GM19328 (cell line): ENCODE results near the gene HP1BP3.

Experiments used
- ATAC-seq: cut with Tn5 transposase; IDR thresholded peaks from one replicate; pipeline ENCODE4 v1.9.1; 2021; ENCODE audit warnings: mild to moderate bottlenecking, moderate library complexity; ENCODE audit not compliant: unreplicated experiment

Gene HP1BP3

GRCh38 chr1:20715406-20715805 is 71.7 kb downstream of the HP1BP3 start:
- ATAC-seq, result no peak

- no peak for ATAC-seq
Observed at GRCh38 chr1:20713440-20713839, 73.7 kb downstream of the HP1BP3 start.

DNA sequence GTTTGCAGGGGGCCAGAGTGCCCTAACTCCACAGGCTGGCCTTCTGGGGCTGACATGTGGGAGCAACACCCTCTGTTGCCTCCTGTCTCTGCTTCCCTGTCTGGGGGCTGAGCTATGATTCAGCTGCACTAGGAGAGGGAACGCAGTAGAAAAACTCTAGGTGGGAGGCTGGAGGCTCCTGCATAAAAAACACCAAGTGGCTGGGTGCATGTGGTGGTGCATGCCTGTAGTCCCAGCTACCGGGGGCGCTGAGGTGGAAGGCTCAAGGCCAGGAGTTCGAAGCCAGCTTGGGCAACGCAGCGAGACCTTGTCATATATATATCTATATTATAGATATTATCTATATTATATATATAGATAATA is 74.9 kb downstream of the HP1BP3 start:
- ATAC-seq, result no peak

DNA sequence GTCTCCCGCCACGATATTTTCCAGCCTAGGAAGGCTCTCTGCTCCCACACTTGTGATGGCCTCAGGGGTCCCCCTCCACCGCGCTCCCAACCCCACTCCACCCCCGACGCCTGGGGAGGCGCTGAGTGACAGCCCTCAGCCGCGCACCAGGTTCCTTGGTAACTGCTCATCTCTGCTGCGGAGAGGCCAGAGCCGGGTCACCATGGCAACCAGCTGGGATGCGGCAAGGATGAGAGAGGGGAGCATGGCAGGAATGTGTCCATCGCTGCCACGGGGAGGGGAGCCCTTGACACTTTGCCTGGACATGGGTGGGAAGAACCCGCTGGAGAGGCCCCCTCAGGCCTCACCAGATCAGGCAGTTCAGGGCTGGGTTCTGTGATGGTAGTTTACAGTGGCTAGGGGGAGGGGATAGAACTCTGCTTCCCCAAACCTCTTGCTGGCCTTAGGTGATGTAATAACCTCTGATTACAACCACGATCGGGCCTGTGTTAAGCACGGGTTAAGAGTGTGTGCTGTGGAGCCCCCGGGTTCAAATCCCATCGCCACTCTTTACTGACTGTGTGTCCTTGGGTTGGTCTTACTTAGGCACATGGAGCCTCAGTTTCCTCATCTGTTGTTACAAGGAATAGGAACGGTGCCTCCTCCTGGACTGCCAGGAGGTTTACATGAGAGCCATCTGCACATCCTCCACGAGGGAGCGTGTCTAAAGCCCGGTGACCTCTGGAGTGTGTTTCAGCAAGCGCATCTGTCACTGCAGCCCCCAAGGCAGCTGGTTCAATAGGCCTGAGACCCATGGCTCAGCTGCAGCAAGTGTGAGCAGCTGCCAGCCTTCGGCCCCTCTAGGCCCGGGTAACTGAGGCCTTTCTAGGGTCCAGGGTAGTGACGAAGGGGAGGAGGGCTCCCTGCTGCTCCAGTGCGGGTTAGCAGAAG is 75.6 kb downstream of the HP1BP3 start:
- ATAC-seq, result no peak

DNA sequence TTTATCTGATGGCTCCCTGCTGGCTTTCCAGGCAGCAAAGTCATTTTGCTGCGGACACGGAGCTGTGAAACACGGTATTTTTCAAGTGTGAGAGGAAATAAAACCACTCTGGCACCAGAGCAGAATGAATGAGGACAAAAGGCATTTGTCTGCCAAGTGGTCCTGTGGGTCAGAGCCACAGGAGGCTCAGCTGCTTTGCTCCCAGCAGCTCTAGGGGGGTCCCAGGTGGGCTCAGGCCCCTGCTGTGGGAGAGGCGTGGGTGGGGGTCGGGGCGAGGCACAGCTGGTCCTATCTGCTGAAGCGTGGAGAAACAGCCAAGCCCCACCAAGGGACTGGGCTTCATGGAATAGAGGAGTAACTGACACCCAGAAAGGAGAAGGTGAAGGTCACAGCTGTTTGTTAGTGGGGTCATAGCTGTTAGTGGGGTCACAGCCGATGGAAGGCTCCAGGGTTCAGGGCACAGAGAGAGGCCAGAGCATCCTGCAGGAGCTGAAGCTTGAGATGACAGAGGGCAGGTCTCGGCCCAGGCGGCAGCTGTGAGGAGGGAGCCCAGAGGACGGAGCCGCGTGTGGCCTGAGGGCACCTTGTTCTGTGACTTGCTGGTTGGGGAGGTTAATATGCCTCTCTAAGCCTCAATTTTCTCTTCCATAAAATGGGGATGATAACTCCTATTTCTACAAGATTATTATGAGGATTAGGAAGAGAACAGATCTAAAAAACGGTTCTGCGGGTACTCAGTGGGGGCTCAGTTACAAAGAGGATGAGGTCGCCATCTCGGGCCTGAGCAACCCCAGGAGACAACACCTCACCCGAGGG is 76.4 kb downstream of the HP1BP3 start:
- ATAC-seq, result no peak

DNA sequence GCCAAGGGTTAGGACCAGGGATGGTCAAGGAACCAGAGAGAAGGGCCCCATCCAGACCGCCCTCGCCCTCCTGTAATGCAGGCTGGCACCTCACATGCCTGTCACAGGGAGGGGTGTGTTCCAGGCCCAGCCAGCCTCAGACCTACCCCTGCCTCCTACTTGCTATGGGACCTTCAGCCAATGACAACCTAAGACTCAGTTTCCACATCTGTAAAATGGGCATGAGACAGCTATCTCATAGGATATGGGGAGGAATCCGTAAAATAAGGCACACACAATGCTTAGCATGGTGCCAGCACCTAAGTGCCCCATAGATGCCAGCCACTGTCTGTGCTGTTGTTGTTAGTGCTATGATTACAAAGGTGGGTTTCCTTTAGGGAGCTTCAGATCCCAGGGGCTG is 77.2 kb downstream of the HP1BP3 start:
- ATAC-seq, result no peak

GRCh38 chr1:20708891-20709290 is 78.2 kb downstream of the HP1BP3 start:
- ATAC-seq, result no peak

GRCh38 chr1:20708057-20708456 is 79.0 kb downstream of the HP1BP3 start:
- ATAC-seq, result no peak

- ATAC-seq, result no peak
Observed at GRCh38 chr1:20706841-20707240, 80.3 kb downstream of the HP1BP3 start.

GRCh38 chr1:20705203-20705755 is 81.8 kb downstream of the HP1BP3 start:
- no peak for ATAC-seq

DNA sequence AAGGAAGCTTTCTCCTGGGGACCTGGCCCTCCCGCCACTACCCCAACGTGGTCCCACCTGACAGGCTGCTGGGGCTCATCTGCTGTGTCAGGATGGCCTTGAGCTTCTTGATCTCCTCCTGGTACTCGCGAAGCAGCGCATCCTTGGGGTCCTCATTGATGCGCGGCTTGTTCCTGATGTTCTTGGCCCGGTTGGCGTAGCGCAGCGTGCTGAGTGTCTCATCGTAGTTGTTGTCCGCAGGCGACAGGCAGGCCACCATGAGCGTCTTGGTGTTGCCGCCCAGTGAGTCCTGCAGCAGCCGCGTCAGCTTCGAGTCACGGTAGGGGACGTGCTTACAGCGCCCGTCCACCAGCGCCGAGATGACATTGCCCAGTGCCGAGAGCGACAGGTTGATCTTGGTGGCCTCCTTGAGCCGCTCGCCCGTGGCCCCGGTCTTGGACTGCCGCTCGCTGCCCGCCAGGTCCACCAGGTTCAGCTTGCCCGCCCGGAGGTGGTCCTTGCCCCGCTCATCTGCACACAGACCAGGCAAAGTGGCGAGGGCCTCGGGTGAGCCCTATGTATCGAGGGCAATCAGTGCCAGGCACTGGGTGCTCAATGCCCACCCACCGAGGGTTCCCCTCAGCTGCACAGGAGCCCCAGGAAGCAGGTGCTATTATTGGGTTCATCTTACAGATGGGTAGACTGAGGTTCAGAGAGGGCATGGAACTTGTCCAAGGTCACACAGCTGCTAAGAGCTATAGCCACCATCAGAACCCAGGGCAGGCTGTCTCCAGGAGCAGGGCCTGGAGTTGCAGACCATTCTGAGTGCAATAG is 82.5 kb downstream of the HP1BP3 start:
- ATAC-seq, result no peak

DNA sequence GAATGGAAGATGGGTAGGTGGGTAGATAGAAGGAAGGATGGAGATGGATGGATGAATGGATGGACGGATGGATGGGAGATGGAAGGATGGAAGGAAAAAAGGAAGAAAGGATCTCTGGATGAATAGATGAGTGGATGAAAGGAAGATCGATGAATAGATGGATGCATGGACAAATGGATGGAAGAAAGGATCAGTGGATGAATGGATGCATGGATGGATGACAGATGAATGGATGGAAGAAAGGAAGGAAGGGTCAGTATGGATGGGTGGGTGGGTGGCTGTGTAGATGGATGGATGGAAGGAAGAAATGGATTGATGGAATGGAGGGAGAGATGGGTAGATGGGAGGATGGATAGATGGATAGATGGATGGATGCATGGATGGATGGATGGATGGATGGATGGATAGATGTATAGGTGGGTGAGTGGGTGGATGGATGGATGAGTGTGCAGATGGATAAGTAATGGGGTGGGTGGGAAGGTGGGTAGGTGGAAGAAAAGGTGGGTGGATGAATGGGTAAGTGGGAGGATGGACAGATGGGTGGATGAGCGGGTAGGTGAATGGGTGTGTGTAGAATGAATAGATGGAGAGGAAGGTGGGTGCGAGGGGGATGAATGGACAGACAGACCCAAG is 83.9 kb downstream of the HP1BP3 start:
- ATAC-seq, result no peak

DNA sequence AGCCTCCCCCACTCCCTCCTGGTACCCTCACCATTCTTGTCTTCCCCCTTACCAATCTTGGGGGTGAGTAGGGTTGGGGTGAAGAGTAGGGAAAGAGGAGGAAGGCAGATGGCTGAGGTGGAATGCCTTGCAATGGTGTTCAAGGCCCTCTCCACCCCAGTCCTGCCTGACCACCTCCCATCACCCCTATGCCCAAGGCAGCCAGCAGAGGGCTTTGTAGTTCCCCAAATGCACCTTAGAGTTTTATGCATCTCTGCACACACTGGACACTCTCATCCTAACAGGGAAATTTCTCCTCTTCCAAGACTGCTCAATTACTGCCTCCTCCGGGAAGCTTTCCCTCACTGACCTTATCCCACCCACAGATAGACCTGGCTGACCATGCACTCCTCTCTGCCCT is 84.7 kb downstream of the HP1BP3 start:
- no peak for ATAC-seq

- no peak for ATAC-seq
Observed at GRCh38 chr1:20701847-20702246, 85.3 kb downstream of the HP1BP3 start.

GRCh38 chr1:20701446-20701845 is 85.7 kb downstream of the HP1BP3 start:
- no peak for ATAC-seq

GRCh38 chr1:20700636-20701215 is 86.4 kb downstream of the HP1BP3 start:
- ATAC-seq, result no peak

DNA sequence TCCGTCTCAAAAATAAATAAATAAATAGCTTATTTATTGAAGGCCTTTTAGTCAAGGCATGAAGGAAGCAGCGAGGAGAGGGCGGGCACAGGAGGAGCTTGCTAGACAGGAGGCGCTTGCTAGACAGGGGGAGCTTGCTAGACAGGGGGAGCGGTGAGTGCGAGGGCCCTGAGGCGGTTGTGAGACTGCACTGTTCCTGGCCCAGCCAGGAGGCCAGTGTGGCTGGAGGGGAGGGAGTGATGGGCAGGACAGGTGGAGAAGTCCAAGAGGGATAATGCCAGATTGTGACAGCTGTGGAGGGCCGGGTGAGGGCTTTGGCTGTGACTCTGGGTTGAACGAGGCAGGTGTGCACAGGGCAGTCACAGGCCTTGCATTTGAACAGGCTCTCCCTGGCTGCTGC is 87.5 kb downstream of the HP1BP3 start:
- ATAC-seq, result no peak

DNA sequence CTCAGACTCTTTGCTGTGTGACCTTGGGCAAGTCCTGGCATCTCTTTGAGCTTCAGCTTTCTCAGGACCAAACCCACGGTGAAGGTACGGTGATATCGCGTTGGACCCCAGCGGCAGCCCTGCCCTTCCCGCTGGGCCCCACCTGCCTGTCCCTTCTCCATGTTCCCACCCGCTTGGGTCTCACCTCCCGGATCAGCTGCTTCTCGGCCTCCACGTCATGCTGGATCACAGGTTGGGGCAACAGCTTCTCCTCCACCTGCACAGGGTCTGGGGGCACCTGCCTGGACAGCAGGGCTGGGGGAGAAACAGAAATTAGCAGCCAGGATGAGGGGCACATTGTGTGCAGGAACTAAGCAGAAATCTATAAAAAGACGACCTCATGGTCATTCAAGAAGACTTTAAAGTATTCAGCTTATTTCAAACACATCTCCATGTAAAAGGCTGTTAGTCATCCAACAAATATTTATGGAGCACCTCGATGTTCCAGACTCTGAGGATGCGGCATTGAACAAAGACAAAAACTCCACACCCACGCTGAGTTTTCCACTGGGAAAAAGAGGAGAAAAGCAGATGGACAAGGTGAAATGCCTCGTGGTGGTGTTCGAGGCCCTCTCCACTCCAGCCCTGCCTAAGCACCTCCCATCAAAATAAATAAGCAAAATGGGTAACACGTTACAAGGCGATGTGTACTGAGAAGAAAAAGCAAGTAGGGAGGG is 88.8 kb downstream of the HP1BP3 start:
- no peak for ATAC-seq

DNA sequence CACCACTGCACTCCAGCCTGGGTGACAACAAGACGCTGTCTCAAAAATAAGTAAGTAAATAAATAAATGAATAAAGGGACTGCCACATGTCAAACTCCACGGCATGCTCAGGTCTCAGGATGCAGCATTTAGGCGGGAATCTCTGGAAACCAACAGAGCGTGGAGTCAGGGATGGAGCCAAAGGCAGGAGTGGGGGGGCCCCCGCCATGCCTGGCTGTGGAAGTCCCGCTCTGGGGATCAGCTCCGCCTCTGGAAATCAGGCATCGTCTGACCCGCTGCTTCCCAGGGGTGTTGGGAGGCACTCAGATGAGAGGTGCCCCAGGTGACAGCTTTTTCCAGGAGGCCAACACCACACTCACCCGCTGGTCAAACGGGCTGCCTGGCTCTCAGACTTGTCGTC is 89.5 kb downstream of the HP1BP3 start:
- ATAC-seq, result no peak
